GM21526 (cell line): ENCODE data around the gene FNDC3A.

ENCODE experiments used
- ATAC-seq: cut with Tn5 transposase; IDR thresholded peaks from one replicate; pipeline ENCODE4 v1.9.1; 2021; ENCODE audit warnings: moderate library complexity; ENCODE audit not compliant: unreplicated experiment, low FRiP score

Gene FNDC3A

DNA sequence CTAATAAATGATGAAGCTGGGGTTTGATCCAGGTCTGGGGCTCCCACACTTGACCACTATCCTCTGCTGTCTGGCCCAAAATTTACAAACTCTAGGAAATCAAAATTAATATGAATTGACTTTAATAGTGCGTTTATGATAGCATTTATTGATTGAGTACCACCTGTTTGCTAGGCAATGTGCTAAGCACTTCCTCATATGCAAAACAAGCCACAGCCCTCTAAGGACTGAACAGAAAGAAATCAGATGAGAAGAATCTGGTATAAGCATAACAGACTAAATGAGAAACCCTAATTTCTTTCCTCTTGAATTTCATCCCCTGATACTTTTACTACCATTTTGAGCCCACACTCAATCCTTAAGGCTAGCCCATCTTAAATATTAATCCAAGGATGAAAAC lies 237.8 kb downstream of the FNDC3A start:
- ATAC-seq: no peak

- ATAC-seq: no peak
Observed at GRCh38 chr13:49213997-49214916, 238.5 kb downstream of the FNDC3A start.

GRCh38 chr13:49214917-49215376 lies 239.2 kb downstream of the FNDC3A start:
- ATAC-seq: no peak

GRCh38 chr13:49216334-49216733 lies 240.6 kb downstream of the FNDC3A start:
- ATAC-seq: no peak

DNA sequence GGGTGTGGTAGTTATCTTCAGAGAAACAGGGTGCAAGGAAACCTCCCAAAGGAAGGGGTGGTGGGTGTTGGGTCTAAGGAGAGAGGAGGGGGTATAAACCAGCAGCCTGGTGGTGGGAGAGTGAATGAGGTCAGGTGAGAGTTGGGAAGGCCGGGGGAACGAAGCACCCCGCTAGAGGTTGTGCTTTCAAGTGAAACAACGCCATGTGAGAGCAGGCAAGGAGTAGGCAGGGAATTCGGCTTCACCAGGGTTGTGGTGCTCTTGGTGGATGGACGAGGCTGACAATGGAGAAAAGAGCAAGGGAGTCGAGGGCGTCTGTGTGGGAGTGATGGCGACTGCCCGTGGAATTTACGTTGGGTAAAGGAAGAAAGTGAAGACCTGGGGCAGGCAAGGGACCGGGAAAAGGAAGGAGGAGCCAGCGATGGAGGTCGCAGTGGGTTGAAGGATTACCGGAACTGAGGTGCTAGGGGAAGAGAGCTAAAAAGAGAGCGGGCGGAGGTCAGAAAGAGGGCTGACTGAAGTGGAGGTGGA lies 242.3 kb downstream of the FNDC3A start:
- no peak for ATAC-seq

DNA sequence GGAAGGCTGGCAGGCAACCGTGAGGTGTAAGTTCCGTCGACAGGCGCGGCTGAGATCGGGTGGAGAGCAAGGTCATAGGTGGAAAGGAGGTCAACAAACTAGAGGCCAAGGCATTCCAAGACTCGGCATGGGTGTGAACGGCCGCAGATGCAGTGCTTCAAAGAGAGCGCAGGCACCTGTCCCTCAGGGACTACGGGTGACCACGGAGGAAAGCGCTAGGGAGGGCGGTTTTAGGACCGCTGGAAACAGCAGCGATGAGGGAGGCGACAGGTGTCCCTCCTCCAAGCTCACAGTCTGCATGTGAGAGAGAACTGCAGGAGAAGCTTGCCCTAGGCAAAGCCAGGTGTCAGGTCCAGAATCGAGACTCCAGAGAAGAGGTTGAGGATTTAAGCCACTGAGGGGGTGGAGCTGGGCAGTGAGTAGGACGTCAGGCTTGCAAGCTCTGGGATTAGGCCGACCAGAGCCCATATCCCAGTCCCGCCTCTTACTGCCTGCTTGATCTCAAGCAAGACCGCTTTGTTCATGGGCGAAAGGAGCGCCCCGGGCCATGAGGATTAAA lies 242.9 kb downstream of the FNDC3A start:
- no peak for ATAC-seq

GRCh38 chr13:49219647-49220035 lies 243.9 kb downstream of the FNDC3A start:
- ATAC-seq: no peak

- ATAC-seq: no peak
Observed at GRCh38 chr13:49220036-49220855, 244.5 kb downstream of the FNDC3A start, which contains the start of gene MLNR. TSS of gene MLNR (plus strand) at chr13:49220338. CDS start at chr13:49220338, 0 bp downstream.

DNA sequence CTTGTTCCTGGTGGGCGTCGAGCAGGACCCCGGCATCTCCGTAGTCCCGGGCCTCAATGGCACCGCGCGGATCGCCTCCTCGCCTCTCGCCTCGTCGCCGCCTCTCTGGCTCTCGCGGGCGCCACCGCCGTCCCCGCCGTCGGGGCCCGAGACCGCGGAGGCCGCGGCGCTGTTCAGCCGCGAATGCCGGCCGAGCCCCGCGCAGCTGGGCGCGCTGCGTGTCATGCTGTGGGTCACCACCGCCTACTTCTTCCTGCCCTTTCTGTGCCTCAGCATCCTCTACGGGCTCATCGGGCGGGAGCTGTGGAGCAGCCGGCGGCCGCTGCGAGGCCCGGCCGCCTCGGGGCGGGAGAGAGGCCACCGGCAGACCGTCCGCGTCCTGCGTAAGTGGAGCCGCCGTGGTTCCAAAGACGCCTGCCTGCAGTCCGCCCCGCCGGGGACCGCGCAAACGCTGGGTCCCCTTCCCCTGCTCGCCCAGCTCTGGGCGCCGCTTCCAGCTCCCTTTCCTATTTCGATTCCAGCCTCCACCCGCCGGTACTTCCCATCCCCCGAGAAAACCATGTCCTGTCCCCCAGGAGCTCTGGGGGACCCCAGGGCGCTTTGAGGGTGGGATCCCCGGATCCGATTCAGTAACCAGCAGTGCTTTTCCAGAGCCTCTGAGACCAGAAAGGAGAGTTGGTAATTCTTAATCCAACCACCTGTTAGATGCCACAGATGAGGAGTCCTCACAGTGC lies 245.3 kb downstream of the FNDC3A start:
- no peak for ATAC-seq

- ATAC-seq: no peak
Observed at GRCh38 chr13:49221590-49221965, 245.9 kb downstream of the FNDC3A start.

DNA sequence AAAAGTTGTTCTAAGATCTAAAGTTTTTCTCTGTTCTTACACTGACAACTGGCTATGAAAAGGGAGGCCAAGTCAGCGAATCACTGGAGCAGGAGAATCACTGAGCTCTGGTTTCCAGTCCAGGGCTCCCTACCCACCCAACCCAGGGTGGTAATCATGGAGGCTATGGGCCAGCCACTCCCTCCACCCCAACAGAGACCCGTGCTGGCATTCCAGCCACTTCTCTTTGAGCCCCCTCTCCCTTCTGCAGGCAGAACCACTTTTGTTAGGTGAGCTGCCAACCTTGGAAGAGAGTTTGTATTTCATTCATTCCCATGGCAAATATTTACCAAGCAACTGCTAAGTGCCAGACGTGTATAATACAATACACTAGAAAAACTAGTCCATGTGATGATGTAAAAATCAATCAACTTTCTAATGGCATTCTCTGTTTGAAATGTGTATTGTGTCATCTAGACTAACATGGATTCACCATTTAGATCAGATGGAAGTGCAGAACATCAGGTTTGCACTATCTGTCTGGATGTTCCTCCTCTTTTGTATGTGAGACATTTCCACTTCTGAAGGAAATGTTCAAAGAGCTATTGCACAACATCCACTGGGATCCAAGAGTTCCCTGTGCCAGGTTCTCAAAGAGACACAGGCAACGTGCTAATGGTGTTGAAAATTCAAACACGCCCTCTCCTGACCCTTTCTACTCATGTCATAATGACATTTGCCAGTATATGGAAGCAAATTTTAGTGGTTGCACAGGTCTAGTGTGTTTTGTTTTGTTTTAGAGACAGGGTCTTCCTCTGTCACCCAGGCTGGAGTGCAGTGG lies 249.7 kb downstream of the FNDC3A start:
- no peak for ATAC-seq

DNA sequence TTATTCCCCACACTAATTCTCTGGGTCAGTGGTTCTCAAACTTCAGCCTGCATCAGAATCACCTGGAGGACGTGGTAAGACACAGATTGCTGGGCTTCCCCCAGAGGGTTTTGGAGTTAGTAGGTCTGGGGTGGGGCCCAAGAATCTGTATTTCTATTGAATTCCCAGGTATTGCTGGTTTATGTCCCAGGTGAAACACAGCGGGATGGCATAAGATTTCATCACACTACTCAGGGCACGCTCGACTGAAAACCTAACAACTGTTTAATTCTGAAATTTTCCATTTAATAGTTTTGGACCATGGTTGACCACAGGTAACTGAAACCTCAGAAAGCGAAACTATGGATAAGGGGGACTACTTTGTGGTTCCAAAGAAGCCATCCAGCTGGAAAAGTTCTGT lies 250.9 kb downstream of the FNDC3A start:
- no peak for ATAC-seq

DNA sequence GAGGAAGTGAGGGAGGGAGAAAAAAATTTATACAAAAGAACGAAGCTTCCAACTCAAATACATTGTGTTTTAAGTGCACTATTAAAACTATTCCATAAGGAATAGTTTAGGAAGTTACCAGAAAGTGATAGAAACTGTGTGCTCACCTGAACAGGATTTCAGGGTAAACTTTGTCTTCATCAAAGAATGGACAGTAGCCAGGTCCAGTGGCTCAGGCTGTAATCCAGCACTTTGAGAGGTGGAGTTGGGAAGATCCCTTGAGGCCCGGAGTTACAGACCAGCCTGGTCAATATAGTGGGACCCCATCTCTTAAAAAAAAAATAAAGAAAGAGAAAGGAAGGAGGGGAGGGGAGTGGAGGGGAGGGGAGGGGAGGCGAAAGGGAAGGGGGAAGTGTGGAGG lies 259.0 kb downstream of the FNDC3A start:
- no peak for ATAC-seq

- ATAC-seq: no peak
Observed at GRCh38 chr13:49235856-49236431, 260.2 kb downstream of the FNDC3A start.

DNA sequence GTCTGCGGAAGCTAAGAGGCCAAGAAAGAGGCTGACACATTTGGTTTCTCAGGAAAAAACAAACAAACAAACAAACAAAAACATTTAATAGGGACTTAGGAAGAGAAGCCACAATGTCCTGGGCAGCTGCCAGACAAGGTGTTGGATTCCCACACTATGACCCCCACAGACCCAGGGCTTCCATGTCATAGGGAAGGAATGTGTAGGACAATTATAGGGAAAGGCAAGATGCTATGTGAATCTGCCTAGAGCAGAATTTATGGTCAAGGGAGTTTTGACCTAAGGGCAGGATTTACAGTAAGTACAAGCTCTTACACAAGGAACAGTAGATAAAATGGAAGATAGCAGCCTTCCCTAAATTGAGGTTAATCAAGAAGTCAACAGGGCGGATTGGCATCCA lies 262.9 kb downstream of the FNDC3A start:
- ATAC-seq: no peak

- no peak for ATAC-seq
Observed at GRCh38 chr13:49240017-49240416, 264.3 kb downstream of the FNDC3A start.

GRCh38 chr13:49241296-49241695 lies 265.6 kb downstream of the FNDC3A start:
- no peak for ATAC-seq

DNA sequence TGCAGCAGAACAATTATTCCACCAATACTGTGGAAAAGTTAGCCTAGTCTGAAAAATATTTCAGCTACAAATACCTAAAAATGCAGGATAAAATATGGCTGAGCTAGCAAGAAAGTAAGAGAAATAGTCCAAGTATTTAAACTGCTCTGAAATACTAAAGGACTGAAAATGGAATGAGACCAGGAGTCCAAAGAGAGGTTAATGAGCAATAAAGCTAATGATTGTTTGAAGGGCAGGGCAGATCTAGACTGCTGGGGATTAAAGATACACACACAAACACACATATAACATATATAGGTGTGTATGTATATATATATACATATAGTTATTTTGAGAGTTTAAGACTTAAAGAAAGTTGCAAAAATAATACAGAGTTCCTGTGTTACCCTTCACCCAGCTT lies 269.4 kb downstream of the FNDC3A start:
- ATAC-seq: no peak
